ENCODE data around the gene FAM8A1. TPM values are rescaled to one million over a fixed set of nuclear protein-coding genes. Genes with fewer than 3 reads are reported as not detected.

FAM8A1 gene, protein sequence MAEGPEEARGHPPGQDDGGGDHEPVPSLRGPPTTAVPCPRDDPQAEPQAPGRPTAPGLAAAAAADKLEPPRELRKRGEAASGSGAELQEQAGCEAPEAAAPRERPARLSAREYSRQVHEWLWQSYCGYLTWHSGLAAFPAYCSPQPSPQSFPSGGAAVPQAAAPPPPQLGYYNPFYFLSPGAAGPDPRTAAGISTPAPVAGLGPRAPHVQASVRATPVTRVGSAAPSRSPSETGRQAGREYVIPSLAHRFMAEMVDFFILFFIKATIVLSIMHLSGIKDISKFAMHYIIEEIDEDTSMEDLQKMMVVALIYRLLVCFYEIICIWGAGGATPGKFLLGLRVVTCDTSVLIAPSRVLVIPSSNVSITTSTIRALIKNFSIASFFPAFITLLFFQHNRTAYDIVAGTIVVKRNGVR
- total RNA-seq, result 6.3 and 9.6 TPM in 2 replicates

DNA sequence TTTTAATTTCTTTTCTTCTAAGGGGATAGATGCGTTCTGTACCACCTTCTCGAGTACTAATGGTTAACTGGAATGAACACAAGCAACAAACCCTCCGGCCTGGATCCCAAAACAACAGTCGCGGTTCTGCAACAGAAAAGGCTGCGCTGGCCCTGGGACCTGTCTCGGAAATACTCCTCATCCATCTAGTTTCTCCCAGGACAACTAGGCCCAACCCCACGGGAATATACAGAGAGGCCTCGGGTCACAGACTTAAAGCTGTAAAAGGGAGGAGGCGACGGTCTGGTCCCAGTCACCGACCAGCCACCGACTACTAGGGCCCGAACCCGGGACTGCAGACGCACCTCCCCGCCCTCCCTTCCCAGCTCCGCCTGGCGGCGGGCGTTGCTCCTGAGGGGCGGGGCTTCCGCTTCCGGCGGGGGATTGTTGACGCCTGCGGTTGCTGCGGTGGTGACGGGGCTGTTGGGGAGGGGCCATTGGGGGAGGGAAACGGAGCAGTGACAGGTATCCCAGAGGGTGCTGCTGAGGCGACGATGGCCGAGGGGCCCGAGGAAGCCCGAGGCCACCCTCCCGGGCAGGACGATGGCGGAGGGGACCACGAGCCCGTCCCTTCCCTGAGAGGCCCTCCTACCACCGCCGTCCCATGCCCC is at the start of gene FAM8A1:
Gene FAM8A1 (plus strand): TSS at position 426 of the 650 bp plus-strand sequence. CDS start 108 bp downstream, at position 534.
- H3K27me3 ChIP-seq (ENCODE audit: control insufficient read depth, insufficient read depth, low read length), result no peaks in the 10 kb centered on the region
- no peak for FAIRE-seq
- peak; percentile 76 for DNase-seq (ENCODE audit: low read depth)
- H3K4me3 ChIP-seq (ENCODE audit: low read depth, low read length), result peak within 1 kb of the TSS; percentile 88
- no peaks in the 10 kb centered on the region for H3K36me3 ChIP-seq (ENCODE audit: control insufficient read depth, insufficient read depth, low read length)
- TF ChIP-seq, protein P1, sequence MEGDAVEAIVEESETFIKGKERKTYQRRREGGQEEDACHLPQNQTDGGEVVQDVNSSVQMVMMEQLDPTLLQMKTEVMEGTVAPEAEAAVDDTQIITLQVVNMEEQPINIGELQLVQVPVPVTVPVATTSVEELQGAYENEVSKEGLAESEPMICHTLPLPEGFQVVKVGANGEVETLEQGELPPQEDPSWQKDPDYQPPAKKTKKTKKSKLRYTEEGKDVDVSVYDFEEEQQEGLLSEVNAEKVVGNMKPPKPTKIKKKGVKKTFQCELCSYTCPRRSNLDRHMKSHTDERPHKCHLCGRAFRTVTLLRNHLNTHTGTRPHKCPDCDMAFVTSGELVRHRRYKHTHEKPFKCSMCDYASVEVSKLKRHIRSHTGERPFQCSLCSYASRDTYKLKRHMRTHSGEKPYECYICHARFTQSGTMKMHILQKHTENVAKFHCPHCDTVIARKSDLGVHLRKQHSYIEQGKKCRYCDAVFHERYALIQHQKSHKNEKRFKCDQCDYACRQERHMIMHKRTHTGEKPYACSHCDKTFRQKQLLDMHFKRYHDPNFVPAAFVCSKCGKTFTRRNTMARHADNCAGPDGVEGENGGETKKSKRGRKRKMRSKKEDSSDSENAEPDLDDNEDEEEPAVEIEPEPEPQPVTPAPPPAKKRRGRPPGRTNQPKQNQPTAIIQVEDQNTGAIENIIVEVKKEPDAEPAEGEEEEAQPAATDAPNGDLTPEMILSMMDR (IDR thresholded peaks at IDR 0.05; ENCODE audit: insufficient read depth, low read length, severe bottlenecking), result peak; percentile 67

DNA sequence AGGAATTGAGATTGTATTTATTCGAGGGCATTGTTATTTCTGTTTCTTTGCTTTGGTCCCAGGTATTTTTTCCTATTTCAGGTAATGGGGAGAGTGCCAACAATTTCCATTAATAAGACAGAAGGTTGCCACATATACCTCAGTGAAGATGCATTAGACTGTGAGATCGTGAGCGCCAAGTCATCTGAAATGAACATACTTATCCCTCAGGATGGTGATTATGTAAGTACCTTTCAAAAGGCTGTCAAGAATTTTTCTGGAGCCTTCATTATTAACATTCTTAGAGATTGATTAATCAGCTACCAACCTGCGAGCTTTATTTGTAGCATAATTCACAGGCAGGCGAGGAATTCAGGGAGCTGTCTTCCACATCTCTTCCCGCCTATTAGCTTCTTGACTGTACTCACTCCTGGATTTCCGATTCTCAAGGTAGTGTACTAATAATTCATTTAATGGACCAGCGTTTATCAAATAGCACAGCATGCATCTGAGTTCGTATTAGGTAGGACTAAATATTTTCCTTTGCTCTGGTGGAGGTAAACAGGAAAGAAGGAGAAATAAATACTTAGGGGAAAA is 48.6 kb upstream of the FAM8A1 start:
- Histone ChIP-seq H3K4me3 (ENCODE audit: low read depth, low read length) (no peak overlapping the region), H3K27me3 (ENCODE audit: control insufficient read depth, insufficient read depth, low read length) (no peaks in the 10 kb centered on the region), H3K36me3 (ENCODE audit: control insufficient read depth, insufficient read depth, low read length) (peaks cover 3% of the 10 kb centered on the region)
- TF ChIP-seq, protein P1 (IDR thresholded peaks at IDR 0.05; ENCODE audit: insufficient read depth, low read length, severe bottlenecking), result no peak
- FAIRE-seq (no peak), DNase-seq (ENCODE audit: low read depth) (no peak)

GRCh38 chr6:17552861-17553260 is 47.2 kb upstream of the FAM8A1 start:
- H3K36me3 ChIP-seq (ENCODE audit: control insufficient read depth, insufficient read depth, low read length), result peaks cover 3% of the 10 kb centered on the region
- no peak overlapping the region for H3K4me3 ChIP-seq (ENCODE audit: low read depth, low read length)
- H3K27me3 ChIP-seq (ENCODE audit: control insufficient read depth, insufficient read depth, low read length), result no peaks in the 10 kb centered on the region

DNA sequence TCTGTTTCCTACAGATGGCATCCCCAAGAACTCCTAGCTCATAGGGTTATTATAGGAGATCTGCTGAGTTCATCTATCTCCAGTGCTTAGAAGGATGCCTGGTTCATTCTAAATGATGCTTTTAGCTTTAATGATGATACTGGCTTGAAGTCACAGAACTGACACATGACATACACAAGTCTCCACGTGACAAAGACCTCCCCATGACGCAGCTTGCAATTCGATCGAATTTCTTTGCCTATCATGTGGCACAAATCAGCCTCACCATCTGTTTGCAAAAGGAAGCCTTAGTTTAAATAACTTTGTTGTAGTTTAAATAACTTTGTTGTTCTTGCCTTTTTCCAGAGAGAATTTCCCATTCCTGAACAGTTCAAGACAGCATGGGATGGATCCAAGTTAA is 44.1 kb upstream of the FAM8A1 start:
- no peak for FAIRE-seq

More at GRCh38 chr6:17552861-17553260, 47.2 kb upstream of the FAM8A1 start:
- DNase-seq (ENCODE audit: low read depth), result no peak
- TF ChIP-seq, protein P1 (IDR thresholded peaks at IDR 0.05; ENCODE audit: insufficient read depth, low read length, severe bottlenecking), result no peak
- no peak for FAIRE-seq

GRCh38 chr6:17562636-17563035 is 37.5 kb upstream of the FAM8A1 start:
- TF ChIP-seq, protein P1 (IDR thresholded peaks at IDR 0.05; ENCODE audit: insufficient read depth, low read length, severe bottlenecking), result no peak
- FAIRE-seq (no peak), DNase-seq (ENCODE audit: low read depth) (no peak)
- Histone ChIP-seq H3K4me3 (ENCODE audit: low read depth, low read length) (no peak overlapping the region), H3K36me3 (ENCODE audit: control insufficient read depth, insufficient read depth, low read length) (no peaks in the 10 kb centered on the region), H3K27me3 (ENCODE audit: control insufficient read depth, insufficient read depth, low read length) (no peaks in the 10 kb centered on the region)

More for the DNA sequence above, 44.1 kb upstream of the FAM8A1 start:
- H3K36me3 ChIP-seq (ENCODE audit: control insufficient read depth, insufficient read depth, low read length), result peaks cover 3% of the 10 kb centered on the region
- TF ChIP-seq, protein P1 (IDR thresholded peaks at IDR 0.05; ENCODE audit: insufficient read depth, low read length, severe bottlenecking), result no peak
- H3K4me3 ChIP-seq (ENCODE audit: low read depth, low read length), result no peak overlapping the region
- no peak for DNase-seq (ENCODE audit: low read depth)
- no peaks in the 10 kb centered on the region for H3K27me3 ChIP-seq (ENCODE audit: control insufficient read depth, insufficient read depth, low read length)
